Rectal smooth muscle tissue (tissue), 1 donor: ENCODE results near the gene LIAS.
"Not testable (repeated sequence)": the region's sequence is repeated elsewhere in the genome, so short reads cannot be mapped to it uniquely, and the experiment has no call there.

Experiments used
- H3K27ac ChIP-seq: one replicate; pipeline ENCODE4 v1.7.0; 2013; ENCODE audit warnings: low read depth, low read length, inconsistent platforms
- H3K27me3 ChIP-seq: one replicate; pipeline ENCODE4 v1.7.0; 2013; ENCODE audit warnings: low read length; ENCODE audit not compliant: control insufficient read depth, insufficient read depth
- H3K36me3 ChIP-seq: one replicate; pipeline ENCODE4 v1.7.0; 2013; ENCODE audit warnings: low read length; ENCODE audit not compliant: control insufficient read depth, insufficient read depth
- H3K4me1 ChIP-seq: one replicate; pipeline ENCODE4 v1.7.0; 2013; ENCODE audit warnings: low read length; ENCODE audit not compliant: control insufficient read depth, insufficient read depth
- H3K4me3 ChIP-seq: one replicate; pipeline ENCODE4 v1.7.0; 2013; ENCODE audit warnings: low read length
- H3K9ac ChIP-seq: one replicate; pipeline ENCODE4 v1.7.0; 2013; ENCODE audit warnings: low read length

The LIAS gene

DNA sequence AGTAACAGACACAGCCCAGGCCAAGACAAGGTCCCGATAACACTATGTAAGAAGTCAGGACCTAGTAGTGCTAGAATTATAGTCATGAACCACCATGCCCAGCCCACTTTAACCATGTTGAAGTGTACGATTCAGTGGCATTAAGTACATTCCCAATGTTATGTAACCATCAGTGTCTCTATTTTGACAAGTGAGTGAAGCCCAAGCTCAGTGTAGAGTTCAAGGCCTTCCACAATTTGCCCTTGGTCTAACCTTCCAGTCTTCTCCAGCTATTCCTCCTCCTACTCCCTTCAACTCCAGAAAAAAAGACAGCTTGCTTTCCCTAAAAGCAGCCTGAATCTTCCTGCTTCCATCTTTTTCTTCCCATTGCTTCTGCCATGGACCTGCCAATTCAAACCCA lies 31.5 kb downstream of the LIAS start:
- Histone ChIP-seq H3K9ac (no peak overlapping the region), H3K4me3 (no peak overlapping the region), H3K36me3 (no peaks in the 10 kb centered on the region), H3K27ac (no peak overlapping the region), H3K27me3 (no peaks in the 10 kb centered on the region), H3K4me1 (no peaks in the 10 kb centered on the region)

GRCh38 chr4:39494354-39494753 lies 35.5 kb downstream of the LIAS start:
- Histone ChIP-seq H3K36me3 (no peaks in the 10 kb centered on the region), H3K27me3 (no peaks in the 10 kb centered on the region), H3K27ac (no peak overlapping the region), H3K4me3 (no peak overlapping the region), H3K9ac (no peak overlapping the region), H3K4me1 (no peaks in the 10 kb centered on the region)

DNA sequence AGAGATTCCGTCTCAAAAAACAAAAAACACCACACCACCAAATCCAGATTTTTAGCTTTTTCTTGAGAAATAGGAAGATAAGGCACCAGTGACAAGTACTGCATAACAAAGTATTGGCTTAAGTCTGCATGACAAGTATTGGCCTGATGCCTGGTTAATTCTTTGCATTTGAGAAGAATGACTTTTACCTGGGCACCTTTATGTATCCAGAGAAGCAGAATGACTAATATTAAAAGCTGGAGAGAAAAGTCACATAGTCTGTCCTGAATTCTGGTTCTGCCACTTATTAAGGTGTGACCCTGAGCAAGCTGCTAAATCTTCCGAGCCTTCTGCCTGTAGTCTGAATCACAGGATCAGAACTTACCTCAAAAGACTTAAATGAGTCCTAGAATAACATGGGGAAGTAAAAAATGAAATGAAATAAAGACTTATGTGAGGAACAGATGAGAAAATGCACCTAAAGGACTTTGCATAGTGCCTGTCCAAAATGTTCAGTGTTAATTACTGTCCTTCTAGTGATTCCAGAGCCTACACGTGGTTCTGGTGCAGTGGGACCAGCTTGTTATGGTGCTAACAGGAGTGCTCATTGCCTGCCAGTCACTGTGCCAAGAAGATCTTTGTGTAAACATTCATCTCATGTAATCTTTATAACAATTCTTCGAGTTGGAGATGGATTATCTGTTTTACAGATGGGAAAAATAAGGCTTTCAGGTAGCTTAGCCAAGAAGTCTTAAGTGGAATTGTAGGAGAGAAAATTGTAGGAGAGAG lies 36.8 kb downstream of the LIAS start:
- H3K4me3 ChIP-seq: no peak overlapping the region
- H3K4me1 ChIP-seq: no peaks in the 10 kb centered on the region
- H3K27me3 ChIP-seq: no peaks in the 10 kb centered on the region
- no peaks in the 10 kb centered on the region for H3K36me3 ChIP-seq
- no peak overlapping the region for H3K9ac ChIP-seq
- no peak overlapping the region for H3K27ac ChIP-seq

DNA sequence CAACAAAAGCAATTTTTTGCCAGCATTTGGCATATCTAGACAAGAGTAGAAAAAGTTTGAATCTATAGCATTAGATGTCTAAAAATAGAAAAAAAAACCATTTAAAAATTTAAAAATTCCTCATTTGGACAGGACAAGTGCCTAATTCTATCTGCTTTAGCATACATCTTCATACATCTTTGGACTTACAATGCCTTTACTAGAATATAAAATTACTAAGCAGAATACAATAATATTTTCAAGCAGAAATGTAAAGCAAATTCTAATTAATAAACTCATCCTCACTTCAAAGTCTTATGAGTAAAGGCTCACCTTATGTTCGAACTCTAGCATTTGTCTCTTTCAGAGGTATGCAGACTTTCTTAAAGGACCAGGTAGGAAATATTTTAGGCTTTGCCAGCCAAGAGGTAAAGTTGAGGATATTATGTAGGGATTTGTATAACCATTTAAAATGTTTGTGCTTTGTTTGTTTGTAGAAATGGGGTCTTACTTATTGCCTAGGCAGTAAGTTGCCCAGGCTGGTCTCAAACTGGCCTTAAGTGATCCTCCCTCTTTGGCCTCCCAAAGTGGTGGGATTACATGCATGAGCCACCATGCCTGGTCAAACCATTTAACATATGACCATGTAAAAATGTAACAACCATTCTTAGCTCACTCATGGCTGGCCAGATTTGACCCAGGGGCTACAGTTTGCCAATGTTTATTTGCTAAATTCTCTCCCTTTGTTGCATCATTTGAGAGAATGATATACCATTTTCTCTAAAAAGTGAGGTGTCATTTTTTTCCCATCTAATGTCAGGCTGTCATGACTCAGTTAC lies 39.3 kb downstream of the LIAS start:
- Histone ChIP-seq H3K36me3 (peaks cover 5% of the 10 kb centered on the region), H3K27ac (no peak overlapping the region)

GRCh38 chr4:39498727-39499020 lies 39.8 kb downstream of the LIAS start:
- Histone ChIP-seq H3K27ac (no peak overlapping the region), H3K36me3 (peaks cover 5% of the 10 kb centered on the region), H3K27me3 (no peaks in the 10 kb centered on the region), H3K4me3 (no peak overlapping the region), H3K9ac (no peak overlapping the region), H3K4me1 (no peaks in the 10 kb centered on the region)

More for the DNA sequence above, 39.3 kb downstream of the LIAS start:
- Histone ChIP-seq H3K4me1 (no peaks in the 10 kb centered on the region), H3K27me3 (no peaks in the 10 kb centered on the region), H3K4me3 (no peak overlapping the region), H3K9ac (no peak overlapping the region)

GRCh38 chr4:39502019-39502663 lies 43.3 kb downstream of the LIAS start:
- H3K4me3 ChIP-seq: no peak overlapping the region
- peaks cover 17% of the 10 kb centered on the region for H3K36me3 ChIP-seq
- no peak overlapping the region for H3K27ac ChIP-seq
- H3K4me1 ChIP-seq: no peaks in the 10 kb centered on the region
- H3K27me3 ChIP-seq: no peaks in the 10 kb centered on the region
- no peak overlapping the region for H3K9ac ChIP-seq

GRCh38 chr4:39502664-39503035 lies 43.8 kb downstream of the LIAS start:
- not testable (repeated sequence) for H3K4me1 ChIP-seq, H3K4me3 ChIP-seq, H3K27me3 ChIP-seq, H3K27ac ChIP-seq, H3K9ac ChIP-seq
- peaks cover 20% of the 10 kb centered on the region for H3K36me3 ChIP-seq

DNA sequence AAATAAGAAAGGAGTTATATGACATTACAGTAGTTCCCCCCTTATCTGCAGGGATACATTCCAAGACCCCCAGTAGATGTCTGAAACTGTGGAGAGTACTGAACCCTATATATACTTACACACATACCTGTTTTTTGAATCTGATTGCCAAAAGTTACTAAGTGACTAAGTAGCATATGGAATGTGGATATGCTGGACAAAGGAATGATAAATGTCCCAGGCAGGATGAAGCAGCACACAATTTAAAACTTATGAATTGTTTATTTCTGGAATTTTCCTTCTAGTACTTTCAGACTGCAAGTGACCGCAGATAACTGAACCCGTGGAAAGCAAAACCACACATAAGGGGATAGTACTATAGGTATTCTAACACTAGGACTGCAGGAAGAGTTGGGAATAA lies 45.7 kb downstream of the LIAS start:
- no peaks in the 10 kb centered on the region for H3K4me1 ChIP-seq
- peaks cover 32% of the 10 kb centered on the region for H3K36me3 ChIP-seq
- no peak overlapping the region for H3K4me3 ChIP-seq
- no peak overlapping the region for H3K27ac ChIP-seq
- no peaks in the 10 kb centered on the region for H3K27me3 ChIP-seq
- H3K9ac ChIP-seq: no peak overlapping the region

DNA sequence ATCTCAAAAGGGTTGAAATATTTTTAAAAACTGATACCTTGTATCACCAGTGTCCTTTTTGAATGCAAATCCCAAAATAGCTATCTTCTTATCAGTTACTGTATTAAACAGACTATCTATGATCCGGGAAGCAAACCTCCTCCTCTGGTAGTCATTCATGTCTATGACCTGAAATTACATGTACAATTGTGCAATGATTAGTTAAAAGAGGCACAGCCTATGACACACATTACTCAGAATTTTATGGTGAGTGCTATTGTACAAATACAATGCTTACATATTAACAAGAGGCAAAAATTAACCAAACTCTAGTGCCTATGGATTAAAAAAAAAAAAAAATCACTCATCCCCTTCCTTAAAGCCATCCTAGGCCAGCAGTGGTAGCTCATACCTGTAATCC lies 46.7 kb downstream of the LIAS start:
- Histone ChIP-seq H3K36me3 (peaks cover 40% of the 10 kb centered on the region), H3K4me3 (no peak overlapping the region), H3K9ac (no peak overlapping the region), H3K4me1 (no peaks in the 10 kb centered on the region), H3K27me3 (no peaks in the 10 kb centered on the region), H3K27ac (no peak overlapping the region)

DNA sequence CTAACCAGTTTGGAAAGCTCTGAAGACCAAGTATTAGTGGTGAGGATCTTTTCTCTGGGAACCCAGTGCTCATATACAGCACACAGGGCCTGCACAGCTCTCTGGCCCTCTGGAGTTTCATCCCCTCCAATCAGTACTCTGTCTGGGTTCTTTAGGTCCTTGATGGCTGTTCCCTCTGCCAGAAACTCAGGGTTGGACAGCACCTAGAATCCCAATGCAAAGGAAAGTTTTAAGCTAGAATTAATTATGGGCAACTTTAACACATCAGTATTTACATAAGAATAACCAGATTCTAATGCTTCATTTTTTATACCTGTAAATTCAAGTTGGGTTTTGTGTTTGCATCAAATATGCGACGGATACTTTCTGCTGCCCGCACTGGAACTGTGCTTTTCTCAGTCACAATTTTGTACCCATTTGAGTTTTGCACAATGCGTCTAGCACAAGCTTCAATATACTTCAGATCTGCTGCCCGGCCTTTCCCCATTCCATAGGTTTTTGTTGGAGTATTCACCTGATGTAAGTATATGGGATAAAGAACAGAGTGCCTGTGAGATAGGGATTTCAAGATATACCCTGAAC lies 51.6 kb downstream of the LIAS start:
- no peak overlapping the region for H3K27ac ChIP-seq
- H3K9ac ChIP-seq: no peak overlapping the region
- H3K36me3 ChIP-seq: peaks cover 37% of the 10 kb centered on the region
- no peaks in the 10 kb centered on the region for H3K4me1 ChIP-seq
- H3K27me3 ChIP-seq: no peaks in the 10 kb centered on the region
- no peak overlapping the region for H3K4me3 ChIP-seq

- not testable (repeated sequence) for H3K4me3 ChIP-seq, H3K4me1 ChIP-seq, H3K9ac ChIP-seq, H3K27ac ChIP-seq, H3K27me3 ChIP-seq
- peaks cover 17% of the 10 kb centered on the region for H3K36me3 ChIP-seq
These were observed 55.4 kb downstream of the LIAS start for GRCh38 chr4:39514266-39514665.

DNA sequence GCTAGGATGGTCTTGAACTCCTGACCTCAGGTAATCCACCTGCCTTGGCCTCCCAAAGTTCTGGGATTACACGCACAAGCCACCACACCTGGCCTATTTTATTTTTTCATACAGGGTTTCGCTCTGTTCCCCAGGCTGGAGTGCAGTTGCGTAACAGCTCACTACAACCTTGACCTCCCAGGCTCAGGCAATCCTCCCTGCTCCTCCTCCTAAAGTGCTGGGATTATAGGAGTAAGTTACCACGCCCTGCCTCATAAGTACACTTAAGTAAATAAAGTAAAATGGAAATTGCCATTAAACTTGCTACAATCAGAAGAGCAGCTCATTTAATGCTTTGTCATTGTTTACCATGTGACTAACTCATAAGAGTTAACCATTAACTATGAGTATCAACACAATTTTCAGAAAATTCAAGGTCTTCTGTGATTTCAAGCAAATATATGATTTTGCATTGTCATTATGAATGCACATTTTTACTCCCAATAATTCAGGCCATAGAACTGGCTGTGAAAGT lies 56.1 kb downstream of the LIAS start:
- H3K27ac ChIP-seq: no peak overlapping the region
- no peak overlapping the region for H3K9ac ChIP-seq
- no peaks in the 10 kb centered on the region for H3K4me1 ChIP-seq
- H3K27me3 ChIP-seq: no peaks in the 10 kb centered on the region
- no peak overlapping the region for H3K4me3 ChIP-seq
- peaks cover 10% of the 10 kb centered on the region for H3K36me3 ChIP-seq
